HCT116 (cell line): ENCODE data around the gene RAB3C. TPM values are rescaled to one million over a fixed set of nuclear protein-coding genes. Genes with fewer than 3 reads are reported as not detected.

Source experiments
- ATAC-seq: fragments of 200-7000 bp; cut with Tn5 transposase; 2 replicates; pipeline ENCODE4 v1.9.1; 2020; ENCODE audit warnings: mild to moderate bottlenecking, moderate library complexity
- BruUV-seq: library from RNA; stranded (reverse); fragments of 400-500 nt; replicated peaks from 2 replicates; lab custom pipeline; 2021; lab: Mats Ljungman, UMichigan
- CTCF ChIA-PET: fragments of 300-600 bp; sonication (Branson Sonifier 250); formaldehyde crosslinking; loops from one replicate; lab custom pipeline; 2021; ENCODE audit warnings: antibody characterized with exemption; lab: Charles Lee
- POLR2A ChIA-PET: fragments of 300-600, 350-600 bp; sonication (Branson Sonifier 250); formaldehyde crosslinking; loops from one replicate; lab custom pipeline; 2021; ENCODE audit warnings: antibody characterized with exemption; lab: Charles Lee
- RAD21 ChIA-PET, 2 experiments: fragments of 300-600 bp; sonication (Branson Sonifier 250); formaldehyde crosslinking; loops; one replicate each; lab custom pipeline; 2023; ENCODE audit warnings: low total read pairs in 2 of 2; ENCODE audit not compliant: uncharacterized antibody in 2 of 2, unreplicated experiment in 2 of 2, low non-redundant PET in 1 of 2; lab: Charles Lee
- DNase-seq: peaks from one replicate; pipeline ENCODE4 v3.0.0-alpha.2; 2010; ENCODE audit warnings: low read depth, low spot score
- H2AFZ ChIP-seq: fragments of 200-600 bp; shearing (Covaris generic), sonication (generic); 2 replicates; pipeline ENCODE4 v1.6.1; 2017; ENCODE audit warnings: low read depth, mixed run types, mixed read lengths, antibody characterized with exemption, low read length; ENCODE audit not compliant: poor library complexity, severe bottlenecking
- H3K27ac ChIP-seq: 2 replicates; pipeline ENCODE4 v1.5.1; 2012; ENCODE audit warnings: low read depth, low read length
- H3K27me3 ChIP-seq: fragments of 200-600 bp; sonication (generic); 2 replicates; pipeline ENCODE4 v1.6.1; 2016; ENCODE audit warnings: mixed run types, low read length, mixed read lengths; ENCODE audit not compliant: insufficient read depth
- H3K36me3 ChIP-seq, 2 experiments: fragments of 200-500 bp in 1 of 2; fragments of 200-600 bp in 1 of 2; sonication (Bioruptor generic) in 1 of 2; sonication (generic) in 1 of 2; 2 replicates each; pipeline versions ENCODE4 v1.5.1 to v1.6.1; 2014 to 2016; ENCODE audit warnings: low read length in 2 of 2, inconsistent platforms in 1 of 2, mixed read lengths in 1 of 2, mixed run types in 1 of 2; ENCODE audit not compliant: insufficient read depth in 2 of 2, control insufficient read depth in 1 of 2
- H3K4me1 ChIP-seq, 2 experiments: fragments of 200-600 bp in 1 of 2; sonication (generic) in 1 of 2; 2 replicates each; pipeline versions ENCODE4 v1.5.1 to v1.6.1; 2012 to 2017; ENCODE audit warnings: low read length in 2 of 2, inconsistent platforms in 1 of 2, mild to moderate bottlenecking in 1 of 2, mixed read lengths in 1 of 2, mixed run types in 1 of 2, moderate library complexity in 1 of 2; ENCODE audit not compliant: insufficient read depth in 2 of 2, control insufficient read depth in 1 of 2
- H3K4me2 ChIP-seq: fragments of 200-600 bp; sonication (generic); 2 replicates; pipeline ENCODE4 v1.6.1; 2017; ENCODE audit warnings: mixed run types, low read length, mixed read lengths
- H3K4me3 ChIP-seq, 2 experiments: fragments of 200-600 bp in 1 of 2; sonication (generic) in 1 of 2; replicated peaks in 1 of 2; 2 replicates each; pipeline ENCODE4 v1.5.1; 2011 to 2016; ENCODE audit warnings: low read length in 2 of 2, control low read depth in 1 of 2, low read depth in 1 of 2, mild to moderate bottlenecking in 1 of 2, mixed read lengths in 1 of 2, mixed run types in 1 of 2
- H3K79me2 ChIP-seq: fragments of 200-600 bp; sonication (generic); 2 replicates; pipeline ENCODE4 v1.6.1; 2017; ENCODE audit warnings: mild to moderate bottlenecking, mixed run types, low read length, moderate library complexity, mixed read lengths; ENCODE audit not compliant: insufficient read depth
- H3K9ac ChIP-seq: fragments of 200-600 bp; sonication (generic); 2 replicates; pipeline ENCODE4 v1.6.1; 2016; ENCODE audit warnings: low read length, mixed read lengths
- H3K9me2 ChIP-seq: fragments of 200-600 bp; sonication (generic), shearing (Covaris generic); 2 replicates; pipeline ENCODE4 v1.6.1; 2017; ENCODE audit warnings: mixed run types, mild to moderate bottlenecking, moderate library complexity; ENCODE audit not compliant: insufficient read depth
- H3K9me3 ChIP-seq, 2 experiments: fragments of 200-500 bp in 1 of 2; fragments of 200-600 bp in 1 of 2; sonication (Bioruptor generic) in 1 of 2; sonication (generic) in 1 of 2; 2 replicates each; pipeline ENCODE4 v1.6.1; 2014 to 2017; ENCODE audit warnings: low read length in 2 of 2, mixed read lengths in 2 of 2, inconsistent platforms in 1 of 2, low read depth in 1 of 2, mild to moderate bottlenecking in 1 of 2, mixed run types in 1 of 2, moderate library complexity in 1 of 2; ENCODE audit not compliant: control insufficient read depth in 1 of 2, insufficient read depth in 1 of 2
- H4K20me1 ChIP-seq: fragments of 200-600 bp; sonication (generic), shearing (Covaris generic); 2 replicates; pipeline ENCODE4 v1.6.1; 2017; ENCODE audit warnings: mixed run types, mild to moderate bottlenecking, moderate library complexity; ENCODE audit not compliant: insufficient read depth
- CBX3 ChIP-seq: IDR thresholded peaks from 2 replicates; pipeline ENCODE4 v1.6.1; 2012; ENCODE audit warnings: low read depth
- CEBPB ChIP-seq: IDR thresholded peaks from 2 replicates; pipeline ENCODE4 v1.6.1; 2012; ENCODE audit warnings: low read depth
- CTCF ChIP-seq, 3 experiments: fragments of 200-600 bp in 1 of 3; sonication (generic) in 1 of 3; IDR thresholded peaks in 2 of 3; conservative IDR thresholded peaks in 1 of 3; 2 replicates each; pipeline ENCODE4 v1.5.1; 2012 to 2017; ENCODE audit warnings: low read depth in 2 of 3, low read length in 2 of 3, antibody characterized with exemption in 1 of 3, borderline replicate concordance in 1 of 3, control low read depth in 1 of 3, mild to moderate bottlenecking in 1 of 3, mixed read lengths in 1 of 3, mixed run types in 1 of 3, moderate library complexity in 1 of 3; ENCODE audit not compliant: insufficient read depth in 1 of 3
- EGR1 ChIP-seq: IDR thresholded peaks from 2 replicates; pipeline ENCODE4 v1.6.1; 2012; ENCODE audit warnings: low read depth
- ELF1 ChIP-seq: IDR thresholded peaks from 2 replicates; pipeline ENCODE4 v1.6.1; 2012; ENCODE audit warnings: low read depth, borderline replicate concordance
- EZH2 ChIP-seq: fragments of 200-600 bp; sonication (generic); IDR thresholded peaks from 2 replicates; pipeline ENCODE4 v1.6.1; 2017; ENCODE audit warnings: antibody characterized with exemption, mixed run types
- EZH2phosphoT487 ChIP-seq: fragments of 200-600 bp; IDR thresholded peaks from 2 replicates; pipeline ENCODE4 v1.6.1; 2018; ENCODE audit warnings: antibody characterized with exemption, borderline replicate concordance
- FOSL1 ChIP-seq: IDR thresholded peaks from 2 replicates; pipeline ENCODE4 v1.6.1; 2012; ENCODE audit warnings: low read depth
- JUND ChIP-seq: IDR thresholded peaks from 2 replicates; pipeline ENCODE4 v1.6.1; 2012
- POLR2A ChIP-seq: IDR thresholded peaks from 2 replicates; pipeline ENCODE4 v1.7.0; 2011; ENCODE audit warnings: borderline replicate concordance; ENCODE audit not compliant: insufficient read depth, insufficient read length; ENCODE audit errors: extremely low read depth
- SIN3A ChIP-seq: IDR thresholded peaks from 2 replicates; pipeline ENCODE4 v1.6.1; 2012; ENCODE audit warnings: low read depth
- SP1 ChIP-seq: IDR thresholded peaks from 2 replicates; pipeline ENCODE4 v1.6.1; 2012; ENCODE audit warnings: low read depth
- TCF7L2 ChIP-seq: IDR thresholded peaks from 2 replicates; pipeline ENCODE4 v1.7.0; 2011; ENCODE audit warnings: borderline replicate concordance, inconsistent platforms; ENCODE audit not compliant: insufficient read depth, insufficient read length; ENCODE audit errors: extremely low read depth
- YY1 ChIP-seq: IDR thresholded peaks from 2 replicates; pipeline ENCODE4 v1.6.1; 2011; ENCODE audit warnings: low read length, low read depth, moderate library complexity, mild to moderate bottlenecking; ENCODE audit not compliant: insufficient replicate concordance; ENCODE audit errors: extremely low read depth
- ZBTB33 ChIP-seq: IDR thresholded peaks from 2 replicates; pipeline ENCODE4 v1.6.1; 2011; ENCODE audit warnings: mild to moderate bottlenecking, low read length, moderate library complexity; ENCODE audit not compliant: insufficient replicate concordance; ENCODE audit errors: extremely low read depth
- ZFX ChIP-seq: fragments of 450-650 bp; IDR thresholded peaks from 2 replicates; pipeline ENCODE4 v1.6.1; 2017
- intact Hi-C: fragments of 100-400 bp; cut with micrococcal nuclease; formaldehyde crosslinking; loops from 2 replicates; pipeline ENCODE4 v1.10.0; 2022
- total RNA-seq: library from RNA; stranded (reverse); gene quantifications from one replicate; pipeline ENCODE4 v1.2.1, GENCODE V29; 2021; ENCODE audit not compliant: unreplicated experiment

Gene RAB3C
- total RNA-seq, 1 experiment from 2014 or later: not detected

- Histone ChIP-seq H2AFZ (no peak overlapping the region), H3K27ac (no peak overlapping the region), H3K4me3 (no peak overlapping the region), H3K9me3 (no peaks in the 10 kb centered on the region), H3K79me2 (no peaks in the 10 kb centered on the region), H3K9ac (no peak overlapping the region), H3K4me1 (no peaks in the 10 kb centered on the region), H4K20me1 (no peaks in the 10 kb centered on the region), H3K9me2 (no peaks in the 10 kb centered on the region), H3K27me3 (peaks cover 5% of the 10 kb centered on the region; the same call in 1 of the 2 replicates), H3K36me3 (no peaks in the 10 kb centered on the region), H3K4me2 (no peak overlapping the region)
- TF ChIP-seq JUND (no peak), SP1 (no peak), CEBPB (no peak), FOSL1 (no peak), TCF7L2 (no peak), EZH2 (no peak), CTCF (IDR thresholded peaks at IDR 0.05 in 2 of 3, conservative IDR thresholded peaks at IDR 0.05 in 1 of 3; ENCODE audit: borderline replicate concordance in 1 of 3, insufficient read depth in 1 of 3, low read depth in 2 of 3, low read length in 2 of 3) (no peak), YY1 (no peak), ZBTB33 (no peak), ZFX (no peak), EZH2phosphoT487 (no peak), CBX3 (no peak), EGR1 (no peak), ELF1 (no peak), POLR2A (no peak), SIN3A (no peak)
- ChIA-PET RAD21 (no interaction called here), CTCF (interaction anchor here (1.4 kb wide), 1 partner anchor 10 kb away, joined by 3 read pairs; no protein-coding TSS in a partner anchor), POLR2A (no interaction called here)
- no peak for DNase-seq
- intact Hi-C loops: no loop called here
- no TSS peak for BruUV-seq
- no peak for ATAC-seq
Observed at GRCh38 chr5:58834242-58835225, 251.7 kb downstream of the RAB3C start.
